Stimulated activated CD4-positive, alpha-beta T cell treated with anti-CD3 and anti-CD28 coated beads, Interleukin-4, amount 100 ng/mL, for 48 hours (primary cell): ENCODE results near the gene SNAPC3.

Experiments
- DNase-seq, 2 donors: peaks; one replicate each; pipeline ENCODE4 v3.0.0-alpha.2; 2020; ENCODE audit warnings: low read depth in 2 of 2

Gene SNAPC3

DNA sequence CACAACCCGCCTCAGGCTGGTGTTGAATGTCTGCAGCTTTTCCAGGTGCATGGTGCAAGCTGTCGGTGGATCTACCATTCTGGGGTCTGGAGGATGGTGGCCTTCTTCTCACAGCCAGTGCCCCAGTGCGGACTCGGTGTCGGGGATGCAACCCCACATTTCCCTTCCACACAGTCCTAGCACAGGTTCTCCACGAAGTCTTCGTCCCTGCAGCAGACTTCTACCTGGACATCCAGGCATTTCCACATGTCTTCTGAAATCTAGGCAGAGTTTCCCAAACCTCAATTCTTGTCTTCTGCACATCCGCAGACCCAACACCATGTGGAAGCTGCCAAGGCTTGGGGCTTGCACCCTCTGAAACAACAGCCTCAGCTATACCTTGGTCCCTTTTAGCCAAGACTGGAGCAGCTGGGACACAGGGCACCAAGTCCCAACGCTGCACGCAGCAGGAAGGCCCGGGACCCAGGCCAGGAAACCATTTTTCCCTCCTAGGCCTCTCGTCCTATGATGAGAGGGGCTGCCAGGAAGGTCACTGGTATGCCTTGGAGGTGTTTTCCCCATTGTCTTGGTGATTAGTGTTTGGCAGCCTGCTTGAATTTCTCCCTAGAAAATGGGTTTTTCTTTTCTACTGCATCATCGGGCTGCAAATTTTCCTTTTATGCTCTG, 69.9 kb downstream of the SNAPC3 start:
- DNase-seq: no peak

- no peak for DNase-seq
Measured at GRCh38 chr9:15498246-15498995, 75.7 kb downstream of the SNAPC3 start.

- DNase-seq: no peak
Measured at GRCh38 chr9:15499139-15499538, 76.5 kb downstream of the SNAPC3 start.

GRCh38 chr9:15501179-15501578, 78.5 kb downstream of the SNAPC3 start:
- no peak for DNase-seq

DNA sequence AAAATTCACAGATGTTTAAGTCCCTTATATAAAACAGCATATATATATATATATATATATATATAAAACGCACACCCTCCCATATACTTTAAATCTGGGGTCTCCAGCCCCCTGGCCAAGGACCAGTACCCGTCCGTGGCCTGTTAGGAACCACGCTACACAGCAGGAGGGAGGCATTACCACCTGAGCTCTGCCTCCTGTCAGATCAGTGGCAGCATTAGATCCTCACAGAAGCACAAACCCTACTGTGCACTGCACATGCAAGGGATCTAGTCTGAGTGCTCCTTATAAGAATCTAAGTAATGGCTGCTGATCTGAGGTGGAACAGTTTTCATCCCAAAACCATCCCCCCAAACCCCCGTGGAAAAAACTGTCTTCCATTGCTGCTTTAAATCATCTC, 79.1 kb downstream of the SNAPC3 start:
- DNase-seq: no peak

- no peak for DNase-seq
Measured at GRCh38 chr9:15505921-15506320, 83.2 kb downstream of the SNAPC3 start.

GRCh38 chr9:15509931-15510788, 87.5 kb downstream of the SNAPC3 start:
- peak; percentile 45 to 47 for DNase-seq

DNA sequence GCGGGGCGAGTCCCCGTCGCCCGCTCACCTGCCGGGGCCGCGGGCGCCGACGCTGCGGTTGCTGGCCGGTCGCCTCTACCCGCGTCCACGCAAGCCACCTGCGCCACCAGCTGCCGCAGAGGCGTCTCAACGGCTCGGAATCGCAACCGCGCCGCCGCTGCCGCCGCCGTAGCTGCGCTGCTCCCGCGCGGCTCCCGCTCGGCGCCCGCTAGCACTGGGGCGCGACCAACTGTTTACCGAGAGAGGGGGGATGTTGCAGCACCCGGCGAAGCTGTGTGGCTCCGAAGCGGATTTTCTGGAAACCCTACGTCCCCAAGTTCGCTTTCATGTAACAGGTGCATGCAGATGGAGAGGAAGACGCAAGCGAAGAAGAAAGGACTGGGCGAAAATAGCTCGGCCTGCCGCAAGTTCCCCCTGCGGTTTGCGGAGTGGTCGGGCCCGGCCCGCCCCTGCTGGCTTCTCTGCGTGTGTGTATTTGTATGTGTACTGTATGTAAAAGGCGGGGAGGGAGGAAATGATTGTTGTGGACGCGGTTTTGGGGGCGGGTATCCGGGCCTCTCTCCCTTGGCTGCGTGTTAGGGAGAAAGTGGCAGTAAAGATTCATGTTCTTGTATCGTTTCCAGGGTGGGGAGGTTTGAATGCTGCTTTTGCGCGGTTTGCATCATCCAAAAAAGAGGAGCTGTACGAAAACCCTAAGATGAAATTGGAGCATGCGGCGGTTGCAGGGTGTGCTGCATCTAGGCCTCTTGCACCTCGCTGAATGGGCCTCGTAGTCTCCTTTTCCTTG, 88.3 kb downstream of the SNAPC3 start, which contains the start of gene PSIP1:
Gene PSIP1, minus strand, starts transcription at position 182 of the 787 bp plus-strand sequence. CDS start 782 bp downstream, outside the sequence.
- peak; percentile 70 to 78 for DNase-seq
